Prostate gland (tissue), 2 donors: Measurements from ENCODE around the gene HSCB.

Experiments used
- CTCF ChIP-seq, 4 experiments: fragments of 200-600 bp in 2 of 4; fragments of 450-650 bp in 2 of 4; sonication (generic) in 2 of 4; IDR thresholded peaks; 1 replicate in 3 of 4; 2 replicates in 1 of 4; pipeline ENCODE4 v1.5.1; 2016 to 2019; ENCODE audit warnings: antibody characterized with exemption in 4 of 4, mild to moderate bottlenecking in 2 of 4, moderate library complexity in 2 of 4
- POLR2AphosphoS5 ChIP-seq: sonication (generic); formaldehyde crosslinking; IDR thresholded peaks from one replicate; pipeline ENCODE4 v1.6.1; 2017; ENCODE audit warnings: antibody characterized with exemption

DNA sequence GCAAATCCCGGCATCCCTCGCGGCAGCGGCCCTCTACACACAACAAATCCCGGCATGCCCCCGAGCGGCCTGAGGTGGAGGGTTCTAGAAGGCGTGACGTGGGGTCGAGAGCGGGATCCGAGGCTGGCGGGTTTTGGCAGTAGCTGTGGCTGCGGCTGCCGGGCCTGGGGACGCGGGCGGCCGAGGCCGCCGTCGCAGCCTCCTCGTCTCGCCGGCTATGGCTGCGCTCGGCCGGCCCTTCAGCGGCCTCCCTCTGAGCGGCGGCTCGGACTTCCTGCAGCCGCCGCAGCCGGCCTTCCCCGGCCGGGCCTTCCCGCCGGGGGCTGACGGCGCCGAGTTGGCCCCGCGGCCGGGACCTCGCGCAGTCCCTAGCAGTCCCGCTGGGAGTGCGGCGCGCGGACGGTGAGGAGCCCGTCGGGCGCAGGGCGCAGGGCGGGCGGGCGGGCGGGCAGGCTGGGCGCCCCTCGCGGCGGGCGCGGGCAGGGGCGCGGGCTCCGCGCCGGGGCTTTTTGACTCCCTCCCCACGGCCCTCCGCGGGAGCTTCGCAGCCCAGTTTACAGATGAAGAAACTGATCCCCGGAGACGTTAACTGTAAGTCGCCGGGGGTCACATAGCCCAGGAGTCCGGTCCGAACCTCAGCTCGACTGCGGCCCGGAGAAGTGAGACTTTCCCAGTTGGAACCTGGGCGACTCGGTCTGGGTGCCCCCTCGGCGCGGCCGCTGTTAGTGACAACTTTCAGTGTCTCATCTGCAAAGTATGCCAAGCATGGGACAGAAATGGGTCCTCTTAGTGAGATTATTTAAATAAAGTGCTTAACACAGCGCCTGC lies 31.0 kb downstream of the HSCB start, which contains the start of gene CCDC117:
- TF ChIP-seq POLR2AphosphoS5 (peak; percentile 99), CTCF (IDR thresholded peaks at IDR 0.05) (peak in 2 of 4 experiments; percentile 32 to 38)
